SK-N-SH (cell line): Measurements from ENCODE around the gene TAS1R3. TPM values are rescaled to one million over a fixed set of nuclear protein-coding genes. Genes with fewer than 3 reads are reported as not detected.
A peak's percentile ranks its signal among the peaks of the same experiment; 100 is the strongest.

ENCODE experiments used
- CTCF ChIA-PET: fragments of 300-600, 350-600 bp; formaldehyde crosslinking; extraction: SDS; loops from one replicate; lab custom pipeline; 2021; lab: Yijun Ruan, JAX
- POLR2A ChIA-PET: fragments of 350-600 bp; sonication (Branson Sonifier 250); formaldehyde crosslinking; extraction: SDS; loops from one replicate; lab custom pipeline; 2020; ENCODE audit warnings: antibody characterized with exemption, inconsistent platforms; lab: Yijun Ruan, JAX
- DNase-seq: peaks from one replicate; pipeline ENCODE4 v3.0.0; 2012
- H2AFZ ChIP-seq: fragments of 200-600 bp; sonication (generic); 2 replicates; pipeline ENCODE4 v1.8.1; 2016; ENCODE audit warnings: antibody characterized with exemption, mild to moderate bottlenecking, low read depth
- H3F3A ChIP-seq: fragments of 200-600 bp; sonication (generic); replicated peaks from 2 replicates; pipeline ENCODE3; 2016; ENCODE audit warnings: antibody characterized with exemption, mild to moderate bottlenecking; ENCODE audit not compliant: insufficient read depth
- H3K27ac ChIP-seq, 2 experiments: fragments of 200-500 bp in 1 of 2; fragments of 200-600 bp in 1 of 2; sonication (Bioruptor generic) in 1 of 2; sonication (generic), shearing (Covaris generic) in 1 of 2; 2 replicates each; pipeline versions ENCODE4 v1.5.1 to v1.6.1; 2014 to 2016; ENCODE audit warnings: low read depth in 2 of 2, inconsistent platforms in 1 of 2, low read length in 1 of 2, mild to moderate bottlenecking in 1 of 2, mixed read lengths in 1 of 2
- H3K27me3 ChIP-seq: fragments of 200-600 bp; sonication (generic), shearing (Covaris generic); 2 replicates; pipeline ENCODE4 v1.6.1; 2016; ENCODE audit warnings: mixed run types; ENCODE audit not compliant: insufficient read depth
- H3K36me3 ChIP-seq, 2 experiments: fragments of 200-500 bp in 1 of 2; fragments of 200-600 bp in 1 of 2; sonication (Bioruptor generic) in 1 of 2; sonication (generic) in 1 of 2; replicated peaks in 1 of 2; 2 replicates each; pipeline versions ENCODE3 to v1.5.1; 2014 to 2016; ENCODE audit warnings: low read length in 1 of 2, mild to moderate bottlenecking in 1 of 2; ENCODE audit not compliant: insufficient read depth in 2 of 2, control insufficient read depth in 1 of 2
- H3K4me1 ChIP-seq, 2 experiments: fragments of 200-500 bp in 1 of 2; fragments of 200-600 bp in 1 of 2; sonication (Bioruptor generic) in 1 of 2; sonication (generic), shearing (Covaris generic) in 1 of 2; 2 replicates each; pipeline versions ENCODE4 v1.5.1 to v1.6.1; 2014 to 2016; ENCODE audit warnings: low read depth in 1 of 2, low read length in 1 of 2, mixed run types in 1 of 2; ENCODE audit not compliant: insufficient read depth in 2 of 2, control insufficient read depth in 1 of 2
- H3K4me2 ChIP-seq: fragments of 200-600 bp; sonication (generic), shearing (Covaris generic); 2 replicates; pipeline ENCODE4 v1.6.1; 2017; ENCODE audit warnings: mixed run types
- H3K4me3 ChIP-seq, 2 experiments: fragments of 200-500 bp in 1 of 2; fragments of 200-600 bp in 1 of 2; sonication (Bioruptor generic) in 1 of 2; sonication (generic), shearing (Covaris generic) in 1 of 2; 2 replicates each; pipeline versions ENCODE4 v1.5.1 to v1.8.1; 2014 to 2016; ENCODE audit warnings: low read depth in 2 of 2, inconsistent platforms in 1 of 2, low read length in 1 of 2, mild to moderate bottlenecking in 1 of 2, mixed read lengths in 1 of 2, moderate library complexity in 1 of 2
- H3K79me2 ChIP-seq: fragments of 200-600 bp; sonication (generic); 2 replicates; pipeline ENCODE4 v1.8.1; 2017; ENCODE audit warnings: mild to moderate bottlenecking; ENCODE audit not compliant: insufficient read depth
- H3K9ac ChIP-seq: fragments of 200-600 bp; sonication (generic); 2 replicates; pipeline ENCODE4 v1.6.1; 2017; ENCODE audit warnings: mixed run types
- H3K9me2 ChIP-seq: fragments of 200-600 bp; sonication (generic); 2 replicates; pipeline ENCODE4 v1.6.1; 2017; ENCODE audit warnings: mixed run types
- H3K9me3 ChIP-seq: fragments of 200-600 bp; sonication (generic); 2 replicates; pipeline ENCODE4 v1.6.1; 2017; ENCODE audit warnings: mixed run types, mild to moderate bottlenecking, moderate library complexity
- H4K20me1 ChIP-seq: fragments of 200-600 bp; sonication (generic); 2 replicates; pipeline ENCODE4 v1.6.1; 2017; ENCODE audit warnings: mild to moderate bottlenecking, mixed run types; ENCODE audit not compliant: insufficient read depth
- CHD2 ChIP-seq: fragments of 150-350 bp; IDR thresholded peaks from 2 replicates; pipeline ENCODE4 v1.6.1; 2018; ENCODE audit warnings: low read length; ENCODE audit not compliant: partially characterized antibody
- ELF1 ChIP-seq: IDR thresholded peaks from 2 replicates; pipeline ENCODE4 v1.4.0; 2012
- FOXM1 ChIP-seq: IDR thresholded peaks from 2 replicates; pipeline ENCODE4 v1.4.0; 2012; ENCODE audit warnings: low read depth, mild to moderate bottlenecking
- JUND ChIP-seq: IDR thresholded peaks from 2 replicates; pipeline ENCODE4 v1.4.0; 2012
- MEF2A ChIP-seq: IDR thresholded peaks from 2 replicates; pipeline ENCODE4 v1.4.0; 2012; ENCODE audit warnings: low read depth, borderline replicate concordance
- MXI1 ChIP-seq: IDR thresholded peaks from 2 replicates; pipeline ENCODE4 v1.6.1; 2012; ENCODE audit warnings: mild to moderate bottlenecking, low read depth, low read length, improper control_type of control experiment
- RCOR1 ChIP-seq: fragments of 150-350 bp; IDR thresholded peaks from 2 replicates; pipeline ENCODE4 v1.6.1; 2017; ENCODE audit warnings: antibody characterized with exemption, low read length
- YY1 ChIP-seq: IDR thresholded peaks from 2 replicates; pipeline ENCODE4 v1.4.0; 2012; ENCODE audit warnings: low read depth, mild to moderate bottlenecking
- WGBS: methylation state at CpG from one replicate; pipeline ENCODE4 v1.1.6; 2017; ENCODE audit warnings: low lambda C conversion rate; 5-methylcytosine and 5-hydroxymethylcytosine counted together
- polyA plus RNA-seq, 3 experiments: library from polyadenylated mRNA; depleted of rRNA; stranded (reverse); fragments of >200 nt; gene quantifications; 2 replicates each; pipeline ENCODE4 v1.2.3, GENCODE V29; 2012
- TF ChIP-seq, protein P1 (sequence below): IDR thresholded peaks from 2 replicates; pipeline ENCODE4; 2012
- TF ChIP-seq, protein P2 (sequence below): IDR thresholded peaks from 2 replicates; pipeline ENCODE4 v1.6.1; 2012; ENCODE audit warnings: mild to moderate bottlenecking, low read depth, low read length, moderate library complexity
- TF ChIP-seq, protein P3 (sequence below): IDR thresholded peaks from 2 replicates; pipeline ENCODE4 v1.4.0; 2012; ENCODE audit warnings: low read depth, borderline replicate concordance
- TF ChIP-seq, protein P4 (sequence below): fragments of 150-350 bp; IDR thresholded peaks from 2 replicates; pipeline ENCODE4 v1.6.1; 2017; ENCODE audit warnings: antibody characterized with exemption, low read length, low read depth, borderline replicate concordance

The TAS1R3 gene
- polyA plus RNA-seq, 1 of the 3 experiments (the other 2 are of a cell fraction) = 0.08 TPM

DNA sequence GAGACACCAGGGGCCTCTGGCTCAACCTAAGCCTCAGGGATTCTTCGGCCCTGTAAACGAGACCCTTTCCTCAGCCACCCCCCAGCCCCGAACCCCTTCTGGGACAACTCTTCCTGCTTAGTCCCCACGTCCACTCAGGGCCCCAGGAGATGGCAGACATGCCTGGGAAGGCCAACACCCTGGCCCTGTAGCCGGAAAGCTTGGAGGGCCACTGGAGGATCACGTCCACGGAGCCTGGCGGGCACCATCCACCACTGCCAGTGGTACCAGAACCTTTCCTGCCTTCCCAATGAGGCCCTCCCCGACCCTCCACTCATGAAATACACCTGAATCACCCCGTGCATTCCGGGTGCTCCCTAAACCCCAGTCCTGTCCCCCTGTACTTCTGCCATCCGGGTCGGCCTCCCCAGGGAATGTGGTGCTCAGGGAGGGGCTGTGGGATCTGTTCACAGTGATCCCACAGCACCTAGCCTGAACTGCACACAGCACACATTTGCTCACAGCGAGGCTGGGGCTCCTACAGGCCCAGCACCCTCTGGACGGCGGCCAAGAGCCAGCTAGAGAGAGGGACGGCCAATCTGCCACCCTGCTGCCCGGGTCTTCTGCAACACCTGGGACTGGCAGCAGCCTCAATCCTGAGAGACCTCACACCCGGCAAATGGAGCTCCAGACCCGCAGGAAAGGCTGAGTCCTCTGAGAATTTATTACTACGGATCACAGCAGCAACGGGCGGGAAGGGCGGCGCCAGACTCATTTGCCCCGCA, 42.2 kb downstream of the TAS1R3 start:
- no peak for DNase-seq
- Histone ChIP-seq H3K4me3 (peak overlapping the region in 1 of 2 experiments; percentile 96; a peak in 3 of 4 replicates), H2AFZ (no peak overlapping the region), H3K79me2 (peaks cover 36% of the 10 kb centered on the region), H3K9me2 (no peaks in the 10 kb centered on the region), H3K27me3 (no peaks in the 10 kb centered on the region), H3K9ac (no peak overlapping the region), H3F3A (peaks cover 13% of the 10 kb centered on the region), H3K36me3 (peaks cover 0 to 8% of the 10 kb centered on the region in 2 experiments), H4K20me1 (no peaks in the 10 kb centered on the region), H3K4me1 (peaks cover 0 to 29% of the 10 kb centered on the region in 2 experiments; a peak in 1 of 4 replicates), H3K27ac (no peak overlapping the region), H3K4me2 (peak overlapping the region; percentile 86; the same call in 1 of the 2 replicates), H3K9me3 (no peaks in the 10 kb centered on the region)
- 47% methylated on average over 8 of the region's 26 CpGs for WGBS
- POLR2A ChIA-PET = no interaction called here
- TF ChIP-seq, protein P1, sequence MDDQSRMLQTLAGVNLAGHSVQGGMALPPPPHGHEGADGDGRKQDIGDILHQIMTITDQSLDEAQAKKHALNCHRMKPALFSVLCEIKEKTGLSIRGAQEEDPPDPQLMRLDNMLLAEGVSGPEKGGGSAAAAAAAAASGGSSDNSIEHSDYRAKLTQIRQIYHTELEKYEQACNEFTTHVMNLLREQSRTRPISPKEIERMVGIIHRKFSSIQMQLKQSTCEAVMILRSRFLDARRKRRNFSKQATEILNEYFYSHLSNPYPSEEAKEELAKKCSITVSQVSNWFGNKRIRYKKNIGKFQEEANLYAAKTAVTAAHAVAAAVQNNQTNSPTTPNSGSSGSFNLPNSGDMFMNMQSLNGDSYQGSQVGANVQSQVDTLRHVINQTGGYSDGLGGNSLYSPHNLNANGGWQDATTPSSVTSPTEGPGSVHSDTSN = no peak
- no peak for TF ChIP-seq JUND
- no peak for TF ChIP-seq ELF1
- CTCF ChIA-PET = interaction anchor here (1.0 to 5.9 kb wide), 14 partner anchors 10 to 130 kb away, joined by 3 to 48 read pairs (median 7); partner anchors contain the start of genes DVL1 and MXRA8

DNA sequence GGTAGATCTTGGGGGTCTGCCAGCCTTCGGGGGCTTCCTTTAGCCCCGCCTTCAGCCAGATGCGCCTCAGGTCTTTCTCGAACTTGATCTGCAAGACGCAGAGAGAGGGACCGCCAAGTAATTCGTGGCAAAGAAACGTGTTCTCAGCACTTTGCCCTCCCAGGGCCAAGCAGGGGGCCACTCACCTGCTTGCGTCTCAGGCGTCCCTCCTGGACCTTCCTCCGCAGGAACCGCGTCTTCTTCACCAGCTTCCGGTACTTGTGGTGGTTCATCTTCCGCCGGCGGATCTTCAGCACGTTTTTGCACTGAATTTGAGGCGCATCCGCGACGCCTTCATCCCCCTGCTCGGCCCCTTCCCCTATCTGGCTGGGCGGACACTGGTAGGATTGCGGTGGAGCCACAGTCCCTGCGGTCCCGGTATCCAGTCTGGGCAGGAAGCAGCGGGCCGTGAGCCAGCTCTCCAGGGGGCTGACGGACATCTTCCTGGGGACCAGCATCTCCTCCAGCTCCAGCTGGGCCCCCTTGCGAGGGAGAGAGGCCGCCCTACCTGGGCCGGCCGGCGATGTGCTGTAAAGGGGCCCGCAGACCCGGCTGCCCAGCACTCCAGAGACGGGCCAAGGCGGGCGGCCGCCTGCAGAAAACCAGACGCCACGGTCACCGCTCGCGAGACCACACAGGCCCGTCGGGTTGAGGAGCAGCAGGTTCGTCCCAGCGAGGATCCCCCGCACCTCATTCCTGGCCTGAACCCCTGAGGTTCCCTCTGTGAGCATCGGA, 42.9 kb downstream of the TAS1R3 start:
- Histone ChIP-seq H3F3A (peaks cover 13% of the 10 kb centered on the region), H3K9ac (peak overlapping the region; percentile 89), H3K36me3 (peaks cover 0 to 8% of the 10 kb centered on the region in 2 experiments), H3K4me2 (peak overlapping the region; percentile 86), H3K4me1 (peaks cover 0 to 29% of the 10 kb centered on the region in 2 experiments; a peak in 1 of 4 replicates), H3K4me3 (peak overlapping the region; percentile 77 to 96), H3K27ac (peak overlapping the region in 1 of 2 experiments; percentile 90; a peak in 2 of 4 replicates), H3K9me3 (no peaks in the 10 kb centered on the region), H2AFZ (no peak overlapping the region), H4K20me1 (no peaks in the 10 kb centered on the region), H3K79me2 (peaks cover 36% of the 10 kb centered on the region), H3K9me2 (no peaks in the 10 kb centered on the region), H3K27me3 (no peaks in the 10 kb centered on the region)
- POLR2A ChIA-PET = interaction anchor here (0.7 to 1.8 kb wide), 3 partner anchors 33 to 159 kb away, joined by 3 to 18 read pairs (median 4); partner anchors contain the start of gene MRPL20
- CTCF ChIA-PET = interaction anchor here (0.6 to 5.9 kb wide), 8 partner anchors 19 to 342 kb away, joined by 3 to 34 read pairs (median 6); partner anchors contain the start of gene DVL1
- DNase-seq = no peak
- TF ChIP-seq, protein P1 = no peak
- TF ChIP-seq RCOR1 = no peak
- TF ChIP-seq YY1 = no peak
- no peak for TF ChIP-seq JUND
- no peak for TF ChIP-seq MXI1
- TF ChIP-seq FOXM1 = no peak
- TF ChIP-seq MEF2A = no peak
- no peak for TF ChIP-seq ELF1
- TF ChIP-seq, protein P2, sequence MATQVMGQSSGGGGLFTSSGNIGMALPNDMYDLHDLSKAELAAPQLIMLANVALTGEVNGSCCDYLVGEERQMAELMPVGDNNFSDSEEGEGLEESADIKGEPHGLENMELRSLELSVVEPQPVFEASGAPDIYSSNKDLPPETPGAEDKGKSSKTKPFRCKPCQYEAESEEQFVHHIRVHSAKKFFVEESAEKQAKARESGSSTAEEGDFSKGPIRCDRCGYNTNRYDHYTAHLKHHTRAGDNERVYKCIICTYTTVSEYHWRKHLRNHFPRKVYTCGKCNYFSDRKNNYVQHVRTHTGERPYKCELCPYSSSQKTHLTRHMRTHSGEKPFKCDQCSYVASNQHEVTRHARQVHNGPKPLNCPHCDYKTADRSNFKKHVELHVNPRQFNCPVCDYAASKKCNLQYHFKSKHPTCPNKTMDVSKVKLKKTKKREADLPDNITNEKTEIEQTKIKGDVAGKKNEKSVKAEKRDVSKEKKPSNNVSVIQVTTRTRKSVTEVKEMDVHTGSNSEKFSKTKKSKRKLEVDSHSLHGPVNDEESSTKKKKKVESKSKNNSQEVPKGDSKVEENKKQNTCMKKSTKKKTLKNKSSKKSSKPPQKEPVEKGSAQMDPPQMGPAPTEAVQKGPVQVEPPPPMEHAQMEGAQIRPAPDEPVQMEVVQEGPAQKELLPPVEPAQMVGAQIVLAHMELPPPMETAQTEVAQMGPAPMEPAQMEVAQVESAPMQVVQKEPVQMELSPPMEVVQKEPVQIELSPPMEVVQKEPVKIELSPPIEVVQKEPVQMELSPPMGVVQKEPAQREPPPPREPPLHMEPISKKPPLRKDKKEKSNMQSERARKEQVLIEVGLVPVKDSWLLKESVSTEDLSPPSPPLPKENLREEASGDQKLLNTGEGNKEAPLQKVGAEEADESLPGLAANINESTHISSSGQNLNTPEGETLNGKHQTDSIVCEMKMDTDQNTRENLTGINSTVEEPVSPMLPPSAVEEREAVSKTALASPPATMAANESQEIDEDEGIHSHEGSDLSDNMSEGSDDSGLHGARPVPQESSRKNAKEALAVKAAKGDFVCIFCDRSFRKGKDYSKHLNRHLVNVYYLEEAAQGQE = no peak
- TF ChIP-seq, protein P3, sequence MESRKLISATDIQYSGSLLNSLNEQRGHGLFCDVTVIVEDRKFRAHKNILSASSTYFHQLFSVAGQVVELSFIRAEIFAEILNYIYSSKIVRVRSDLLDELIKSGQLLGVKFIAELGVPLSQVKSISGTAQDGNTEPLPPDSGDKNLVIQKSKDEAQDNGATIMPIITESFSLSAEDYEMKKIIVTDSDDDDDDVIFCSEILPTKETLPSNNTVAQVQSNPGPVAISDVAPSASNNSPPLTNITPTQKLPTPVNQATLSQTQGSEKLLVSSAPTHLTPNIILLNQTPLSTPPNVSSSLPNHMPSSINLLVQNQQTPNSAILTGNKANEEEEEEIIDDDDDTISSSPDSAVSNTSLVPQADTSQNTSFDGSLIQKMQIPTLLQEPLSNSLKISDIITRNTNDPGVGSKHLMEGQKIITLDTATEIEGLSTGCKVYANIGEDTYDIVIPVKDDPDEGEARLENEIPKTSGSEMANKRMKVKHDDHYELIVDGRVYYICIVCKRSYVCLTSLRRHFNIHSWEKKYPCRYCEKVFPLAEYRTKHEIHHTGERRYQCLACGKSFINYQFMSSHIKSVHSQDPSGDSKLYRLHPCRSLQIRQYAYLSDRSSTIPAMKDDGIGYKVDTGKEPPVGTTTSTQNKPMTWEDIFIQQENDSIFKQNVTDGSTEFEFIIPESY = no peak
- no peak for TF ChIP-seq CHD2
- TF ChIP-seq, protein P4, sequence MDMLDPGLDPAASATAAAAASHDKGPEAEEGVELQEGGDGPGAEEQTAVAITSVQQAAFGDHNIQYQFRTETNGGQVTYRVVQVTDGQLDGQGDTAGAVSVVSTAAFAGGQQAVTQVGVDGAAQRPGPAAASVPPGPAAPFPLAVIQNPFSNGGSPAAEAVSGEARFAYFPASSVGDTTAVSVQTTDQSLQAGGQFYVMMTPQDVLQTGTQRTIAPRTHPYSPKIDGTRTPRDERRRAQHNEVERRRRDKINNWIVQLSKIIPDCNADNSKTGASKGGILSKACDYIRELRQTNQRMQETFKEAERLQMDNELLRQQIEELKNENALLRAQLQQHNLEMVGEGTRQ = no peak
- WGBS = 66% methylated on average over 25 of the region's 52 CpGs
